ENCODE measurements around the gene PNMA6A.
A peak's percentile ranks its signal among the peaks of the same experiment; 100 is the strongest.
"Not testable (repeated sequence)": the region's sequence is repeated elsewhere in the genome, so short reads cannot be mapped to it uniquely, and the experiment has no call there.

Gene PNMA6A

DNA sequence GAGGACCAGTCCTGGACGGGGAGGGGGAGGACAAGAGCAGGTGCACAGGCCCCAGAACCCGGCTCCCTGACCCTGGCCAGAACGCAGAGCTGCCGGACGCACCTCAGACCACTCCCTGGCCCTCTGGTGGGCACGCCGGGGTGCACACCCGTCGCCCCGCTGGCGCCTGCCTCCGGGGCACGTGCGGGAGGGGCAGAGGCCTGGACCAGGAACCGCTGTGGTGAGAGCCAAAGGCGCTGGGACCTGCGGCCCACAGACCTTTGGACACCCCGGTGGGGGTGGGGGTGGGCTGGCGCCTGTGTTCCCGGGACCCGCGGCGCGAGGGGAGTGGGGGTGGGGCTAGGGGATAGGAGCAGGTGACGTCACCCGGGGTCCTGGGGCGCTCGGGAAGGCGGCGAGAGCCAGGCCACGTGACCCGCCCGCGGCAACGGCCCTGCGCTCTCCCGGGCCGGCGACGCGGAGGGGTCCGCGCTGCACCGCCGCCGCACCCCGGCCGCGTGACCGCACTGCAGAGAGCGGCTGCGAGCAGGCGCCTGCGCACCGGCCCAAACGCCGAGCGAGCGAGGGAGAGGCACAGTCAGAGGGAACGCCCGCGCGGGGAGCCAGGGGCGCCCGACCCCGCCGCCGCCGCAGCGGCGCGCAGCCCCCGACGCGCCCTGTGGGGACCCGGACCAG, at the start of gene PNMA6A:
PNMA6A (plus strand) TSS at position 546 of the 675 bp plus-strand sequence. CDS start 609 bp downstream, outside the sequence.
- in situ Hi-C loops (cut with HindIII; ENCODE audit: low sequenced_read_pairs); H3K4me3 ChIP-seq (ENCODE audit: low read depth, low read length): not testable (repeated sequence)

DNA sequence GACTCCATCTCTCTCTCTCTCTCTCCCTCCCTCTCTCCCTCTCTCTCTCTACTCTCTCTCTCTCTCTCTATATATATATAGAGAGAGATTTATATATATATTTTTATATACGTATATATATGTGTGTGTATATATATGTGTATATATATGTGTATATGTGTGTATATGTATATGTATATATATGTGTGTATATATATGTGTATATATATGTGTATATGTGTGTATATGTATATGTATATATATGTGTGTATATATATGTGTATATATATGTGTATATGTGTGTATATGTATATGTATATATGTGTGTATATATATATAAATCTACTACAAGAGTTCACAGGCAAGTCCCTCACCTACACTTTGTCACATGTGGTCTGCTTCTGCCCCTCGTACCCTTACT, 45.8 kb upstream of the PNMA6A start:
- H3K4me3 ChIP-seq (ENCODE audit: low read depth, low read length); DNase-seq (ENCODE audit: low read depth); in situ Hi-C loops (cut with HindIII; ENCODE audit: low sequenced_read_pairs): not testable (repeated sequence)

More for the DNA sequence above, at the start of gene PNMA6A:
- not testable (repeated sequence) for DNase-seq (ENCODE audit: low read depth)

DNA sequence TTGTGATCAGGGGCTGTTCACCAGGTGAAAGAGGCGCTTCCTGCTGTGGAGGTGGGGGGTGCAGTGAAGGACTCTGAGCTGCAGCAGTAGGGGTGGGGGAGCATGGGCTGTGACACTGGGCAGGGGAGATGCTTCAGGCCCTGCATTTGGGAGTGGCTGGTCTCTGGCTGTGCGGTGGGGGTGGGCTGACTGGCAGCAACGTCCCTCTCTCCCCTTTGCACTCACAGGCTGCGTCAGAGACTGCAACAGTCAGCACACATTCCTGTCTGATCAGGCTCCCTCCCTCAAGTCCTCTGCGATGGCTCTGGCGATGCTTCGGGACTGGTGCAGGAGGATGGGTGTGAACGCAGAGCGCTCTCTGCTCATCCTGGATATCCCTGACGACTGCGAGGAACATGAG, 43.8 kb upstream of the PNMA6A start:
- H3K4me3 ChIP-seq (ENCODE audit: low read depth, low read length); DNase-seq (ENCODE audit: low read depth); in situ Hi-C loops (cut with HindIII; ENCODE audit: low sequenced_read_pairs): not testable (repeated sequence)

DNA sequence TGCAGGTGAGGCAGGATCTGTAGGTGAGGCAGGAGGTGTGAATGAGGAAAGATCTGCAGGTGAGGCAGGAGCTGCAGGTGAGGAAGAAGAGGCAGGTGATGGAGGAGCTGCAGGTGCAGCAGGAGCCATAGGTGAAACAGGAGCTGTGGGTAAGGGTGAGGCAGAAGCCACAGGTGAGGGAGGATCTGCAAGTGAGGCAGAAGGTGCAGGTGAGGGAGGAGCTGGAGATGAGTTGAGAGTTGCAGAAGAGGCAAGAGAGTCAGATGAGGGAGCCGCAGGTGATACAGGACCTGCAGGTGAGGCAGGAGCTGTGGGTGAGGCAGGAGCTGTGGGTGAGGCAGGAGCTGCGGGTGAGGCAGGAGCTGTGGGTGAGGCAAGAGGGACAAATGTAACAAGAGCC, 43.1 kb upstream of the PNMA6A start:
- DNase-seq (ENCODE audit: low read depth): no peak
- TF ChIP-seq, protein P1, sequence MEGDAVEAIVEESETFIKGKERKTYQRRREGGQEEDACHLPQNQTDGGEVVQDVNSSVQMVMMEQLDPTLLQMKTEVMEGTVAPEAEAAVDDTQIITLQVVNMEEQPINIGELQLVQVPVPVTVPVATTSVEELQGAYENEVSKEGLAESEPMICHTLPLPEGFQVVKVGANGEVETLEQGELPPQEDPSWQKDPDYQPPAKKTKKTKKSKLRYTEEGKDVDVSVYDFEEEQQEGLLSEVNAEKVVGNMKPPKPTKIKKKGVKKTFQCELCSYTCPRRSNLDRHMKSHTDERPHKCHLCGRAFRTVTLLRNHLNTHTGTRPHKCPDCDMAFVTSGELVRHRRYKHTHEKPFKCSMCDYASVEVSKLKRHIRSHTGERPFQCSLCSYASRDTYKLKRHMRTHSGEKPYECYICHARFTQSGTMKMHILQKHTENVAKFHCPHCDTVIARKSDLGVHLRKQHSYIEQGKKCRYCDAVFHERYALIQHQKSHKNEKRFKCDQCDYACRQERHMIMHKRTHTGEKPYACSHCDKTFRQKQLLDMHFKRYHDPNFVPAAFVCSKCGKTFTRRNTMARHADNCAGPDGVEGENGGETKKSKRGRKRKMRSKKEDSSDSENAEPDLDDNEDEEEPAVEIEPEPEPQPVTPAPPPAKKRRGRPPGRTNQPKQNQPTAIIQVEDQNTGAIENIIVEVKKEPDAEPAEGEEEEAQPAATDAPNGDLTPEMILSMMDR (IDR thresholded peaks at IDR 0.05; ENCODE audit: low read depth, low read length, missing control alignments): no peak
- no peak overlapping the region for H3K4me3 ChIP-seq (ENCODE audit: low read depth, low read length)
- in situ Hi-C loops (cut with HindIII; ENCODE audit: low sequenced_read_pairs): no loop called here

DNA sequence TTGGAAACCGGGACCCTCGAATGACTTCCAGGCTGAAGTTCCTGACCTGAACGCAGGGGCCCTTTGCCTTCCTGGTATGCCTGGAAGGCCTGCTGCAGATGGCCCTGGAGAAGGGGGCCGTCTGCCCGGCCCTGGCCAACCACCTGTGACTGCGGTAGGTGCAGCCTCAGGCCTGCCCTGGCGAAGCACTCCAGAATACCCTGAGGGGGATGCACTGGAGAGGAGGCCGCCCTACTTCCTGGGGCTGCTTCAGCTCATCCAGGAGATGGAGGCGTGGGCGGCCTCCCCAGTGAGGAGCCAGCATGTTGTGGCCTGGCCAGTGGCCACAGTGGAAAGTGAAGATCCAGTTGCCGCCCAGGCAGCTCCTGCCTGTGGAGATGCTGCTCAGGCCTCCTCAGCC, 42.4 kb upstream of the PNMA6A start:
- no peak overlapping the region for H3K4me3 ChIP-seq (ENCODE audit: low read depth, low read length)
- TF ChIP-seq, protein P1 (IDR thresholded peaks at IDR 0.05; ENCODE audit: low read depth, low read length, missing control alignments): no peak
- in situ Hi-C loops (cut with HindIII; ENCODE audit: low sequenced_read_pairs): no loop called here
- no peak for DNase-seq (ENCODE audit: low read depth)

DNA sequence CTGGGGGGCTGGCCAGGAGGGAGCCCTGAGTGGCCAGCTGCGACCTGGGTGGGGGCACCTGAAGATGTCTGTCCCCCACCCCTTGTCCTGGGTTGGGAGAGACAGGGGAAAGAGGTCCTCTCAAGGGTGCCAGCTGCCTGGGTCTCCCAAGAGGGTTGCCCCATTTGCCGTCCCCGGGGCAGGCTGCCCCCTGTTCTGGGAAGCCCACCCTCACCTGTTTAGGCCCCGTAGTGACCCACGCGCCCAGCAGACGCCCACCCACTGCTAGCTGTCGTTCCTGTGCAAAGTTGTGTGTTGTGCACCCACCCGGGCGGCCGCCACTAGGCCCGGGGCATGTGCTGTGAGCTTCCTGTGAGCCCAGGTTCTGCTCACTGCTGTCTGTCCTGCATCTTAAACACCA, 41.5 kb upstream of the PNMA6A start:
- no peak for DNase-seq (ENCODE audit: low read depth)
- in situ Hi-C loops (cut with HindIII; ENCODE audit: low sequenced_read_pairs): no loop called here
- H3K4me3 ChIP-seq (ENCODE audit: low read depth, low read length): no peak overlapping the region
- TF ChIP-seq, protein P1 (IDR thresholded peaks at IDR 0.05; ENCODE audit: low read depth, low read length, missing control alignments): no peak

DNA sequence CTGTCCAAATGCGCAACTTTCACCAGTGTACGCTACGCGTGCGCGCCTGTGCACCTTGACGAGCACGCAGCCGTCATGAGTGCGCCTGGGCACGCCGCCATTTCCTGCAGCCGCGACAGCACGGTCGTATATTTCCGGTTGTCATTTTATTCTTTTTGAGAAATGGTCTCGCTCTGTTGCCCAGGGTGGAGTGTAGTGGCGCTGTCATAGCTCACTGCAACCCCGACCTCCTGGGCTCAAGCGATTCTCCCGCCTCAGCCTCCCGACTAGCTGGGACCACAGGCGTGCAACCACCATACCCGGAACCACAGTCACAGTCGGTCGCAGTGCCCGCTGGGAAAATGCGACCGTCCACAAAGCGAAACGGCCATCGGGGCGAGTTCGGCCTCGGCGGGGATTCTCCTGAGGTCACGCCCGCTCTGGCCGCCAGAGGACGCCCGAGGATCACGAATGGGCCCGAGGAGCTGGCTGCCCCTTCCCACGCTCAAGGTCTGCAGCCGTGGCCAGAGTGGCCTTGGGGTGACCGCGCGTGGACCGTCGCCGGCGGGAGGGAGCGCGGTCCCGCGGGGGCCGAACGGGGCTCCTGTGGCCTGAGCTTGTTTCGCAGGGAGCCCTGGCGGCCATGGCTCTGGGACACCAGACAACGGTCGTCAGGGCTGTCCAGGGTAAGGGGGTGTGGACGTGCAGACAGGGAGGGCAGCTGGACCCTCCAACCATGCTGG, 39.7 kb upstream of the PNMA6A start:
- in situ Hi-C loops (cut with HindIII; ENCODE audit: low sequenced_read_pairs): no loop called here
- H3K4me3 ChIP-seq (ENCODE audit: low read depth, low read length): peak overlapping the region; percentile 15
- TF ChIP-seq, protein P1 (IDR thresholded peaks at IDR 0.05; ENCODE audit: low read depth, low read length, missing control alignments): peak; percentile 61
- DNase-seq (ENCODE audit: low read depth): no peak

DNA sequence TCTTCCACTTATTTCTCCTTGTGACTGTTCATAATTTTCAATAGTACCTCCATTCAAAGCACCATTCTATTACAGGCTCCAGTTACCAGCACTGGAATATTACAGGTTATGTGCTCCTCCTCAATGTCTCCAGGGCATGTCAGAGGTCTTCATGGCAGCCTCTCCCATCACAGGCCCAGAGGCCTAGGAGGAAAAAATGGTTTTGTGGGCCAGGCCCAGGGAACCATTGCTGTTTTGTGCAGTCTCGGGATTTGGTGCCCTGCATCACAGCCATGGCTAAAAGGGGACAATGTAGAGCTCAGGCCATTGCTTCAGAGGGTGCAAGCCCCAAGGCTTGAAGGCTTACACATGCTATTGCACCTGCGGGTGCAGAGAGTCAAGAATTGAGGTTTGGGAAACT, 23.2 kb upstream of the PNMA6A start:
- H3K4me3 ChIP-seq (ENCODE audit: low read depth, low read length): no peak overlapping the region
- no peak for DNase-seq (ENCODE audit: low read depth)
- in situ Hi-C loops (cut with HindIII; ENCODE audit: low sequenced_read_pairs): no loop called here
- TF ChIP-seq, protein P1 (IDR thresholded peaks at IDR 0.05; ENCODE audit: low read depth, low read length, missing control alignments): no peak
